ENCODE results near the gene NDUFV3. TPM values are rescaled to one million over a fixed set of nuclear protein-coding genes. Genes with fewer than 3 reads are reported as not detected.

Gene NDUFV3
- polyA plus RNA-seq, 3 donors from 2014 or later, result 7.1 to 22.1 (median 9.5) TPM

DNA sequence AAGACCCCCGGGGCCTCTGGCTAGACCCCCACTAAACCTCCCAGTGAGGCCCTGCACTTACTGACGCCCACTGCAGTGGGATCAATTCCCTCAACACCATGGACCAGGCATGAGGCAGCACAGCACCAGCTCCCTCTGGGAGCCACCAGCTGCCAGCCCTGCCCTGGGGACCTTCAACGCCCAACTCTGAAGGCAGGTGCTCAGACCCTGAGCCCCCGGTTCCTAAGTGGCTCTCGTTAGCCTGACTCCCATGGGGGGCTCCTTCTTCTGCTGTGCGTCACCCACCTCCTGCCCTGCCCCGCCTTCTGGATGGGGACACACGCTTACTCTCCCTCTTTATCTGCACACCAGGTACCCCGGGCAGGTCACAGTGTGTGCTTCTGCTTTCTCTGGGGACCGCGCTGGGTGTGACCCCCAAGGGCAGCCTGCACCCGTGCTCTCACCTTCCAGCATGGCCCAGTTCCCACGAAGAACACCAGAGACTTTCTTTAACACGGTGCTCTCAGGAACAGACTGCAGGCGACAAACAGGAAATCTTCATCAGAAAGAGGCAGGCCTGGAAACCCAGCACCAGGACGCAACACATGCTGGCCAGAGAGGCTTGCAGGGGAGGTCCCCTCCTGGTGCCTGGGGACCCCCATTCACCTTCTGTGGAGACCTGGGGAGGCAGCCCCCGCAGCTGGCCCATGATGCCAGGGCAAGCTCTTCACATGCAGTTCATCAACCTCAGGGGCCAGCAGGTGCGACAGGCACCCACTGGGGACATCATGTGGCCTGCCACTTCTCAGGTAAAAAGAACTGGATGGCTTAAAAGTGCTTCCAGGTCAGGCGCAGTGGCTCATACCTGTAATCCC is 41.1 kb upstream of the NDUFV3 start:
- no peaks in the 10 kb centered on the region for H3K9me3 Mint-ChIP-seq
- no peak overlapping the region for H3K27ac Mint-ChIP-seq
- H3K27me3 Mint-ChIP-seq (ENCODE audit: low read depth in 3 of 3), result peaks cover 0 to 3% (median 0%) of the 10 kb centered on the region in 3 donors
- no peak for DNase-seq
- H3K4me3 Mint-ChIP-seq, result no peak overlapping the region
- peaks cover 0 to 5% of the 10 kb centered on the region in 2 donors for H3K4me1 Mint-ChIP-seq
- peaks cover 16 to 27% (median 16%) of the 10 kb centered on the region in 3 donors for H3K36me3 Mint-ChIP-seq

DNA sequence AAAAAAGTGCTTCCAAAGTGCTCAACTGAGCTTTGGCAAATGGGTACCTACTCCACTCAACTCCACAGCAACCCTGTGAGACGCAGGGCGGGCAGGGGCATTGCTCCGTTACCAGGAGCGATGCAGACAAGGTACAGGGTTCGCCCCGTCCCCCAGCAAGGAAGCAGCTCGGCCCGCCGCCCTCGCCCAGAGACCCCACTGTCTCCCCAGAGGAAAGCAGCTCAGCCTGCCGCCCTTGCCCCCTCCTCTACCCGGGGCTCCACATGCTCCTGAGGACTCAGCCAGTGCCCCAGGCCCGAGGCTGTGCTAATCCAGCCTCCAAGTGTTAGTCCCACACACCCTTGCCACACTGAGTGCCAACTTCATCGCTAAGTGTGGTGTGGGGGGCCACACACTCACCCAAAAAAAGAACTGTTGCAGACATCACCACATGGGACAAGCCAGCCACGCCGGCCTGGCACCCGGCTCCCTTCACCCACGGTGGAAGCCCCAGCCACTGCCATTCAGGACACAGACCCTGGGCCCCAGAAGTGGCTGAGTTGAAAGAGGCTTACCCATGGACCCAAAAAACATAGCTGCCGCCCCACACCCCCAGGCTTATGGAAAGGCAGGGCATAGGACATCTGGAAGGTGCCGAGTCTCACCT is 40.1 kb upstream of the NDUFV3 start:
- Mint-ChIP-seq H3K9me3 (no peaks in the 10 kb centered on the region), H3K4me1 (peaks cover 0 to 5% of the 10 kb centered on the region in 2 donors), H3K27me3 (ENCODE audit: low read depth in 3 of 3) (peaks cover 0 to 3% (median 0%) of the 10 kb centered on the region in 3 donors), H3K4me3 (no peak overlapping the region), H3K27ac (no peak overlapping the region), H3K36me3 (peaks cover 14 to 32% (median 16%) of the 10 kb centered on the region in 3 donors)
- no peak for DNase-seq

DNA sequence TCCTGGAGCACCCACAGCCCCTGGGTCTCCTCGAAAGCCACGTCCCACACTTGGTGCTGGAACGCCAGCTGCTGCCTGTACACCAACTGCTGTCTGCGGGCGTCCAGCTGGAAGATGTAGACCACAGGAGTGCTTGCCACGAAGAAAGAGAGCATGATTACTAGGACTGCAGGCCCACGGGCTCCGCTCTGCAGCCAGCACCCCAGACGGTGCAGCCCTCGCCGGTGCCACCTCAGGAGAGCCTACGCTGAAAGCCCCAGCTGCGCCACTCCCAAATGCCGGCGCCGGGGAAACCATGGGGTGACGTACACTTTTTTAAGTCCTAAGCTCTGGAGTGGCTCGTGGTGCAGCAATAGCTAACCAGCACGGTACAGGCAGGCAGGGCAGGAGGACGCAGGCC is 39.5 kb upstream of the NDUFV3 start:
- Mint-ChIP-seq H3K4me3 (no peak overlapping the region), H3K27me3 (ENCODE audit: low read depth in 3 of 3) (peaks cover 0 to 3% (median 0%) of the 10 kb centered on the region in 3 donors), H3K4me1 (peaks cover 0 to 6% of the 10 kb centered on the region in 2 donors), H3K36me3 (peaks cover 14 to 33% (median 18%) of the 10 kb centered on the region in 3 donors), H3K27ac (no peak overlapping the region), H3K9me3 (no peaks in the 10 kb centered on the region)
- no peak for DNase-seq

DNA sequence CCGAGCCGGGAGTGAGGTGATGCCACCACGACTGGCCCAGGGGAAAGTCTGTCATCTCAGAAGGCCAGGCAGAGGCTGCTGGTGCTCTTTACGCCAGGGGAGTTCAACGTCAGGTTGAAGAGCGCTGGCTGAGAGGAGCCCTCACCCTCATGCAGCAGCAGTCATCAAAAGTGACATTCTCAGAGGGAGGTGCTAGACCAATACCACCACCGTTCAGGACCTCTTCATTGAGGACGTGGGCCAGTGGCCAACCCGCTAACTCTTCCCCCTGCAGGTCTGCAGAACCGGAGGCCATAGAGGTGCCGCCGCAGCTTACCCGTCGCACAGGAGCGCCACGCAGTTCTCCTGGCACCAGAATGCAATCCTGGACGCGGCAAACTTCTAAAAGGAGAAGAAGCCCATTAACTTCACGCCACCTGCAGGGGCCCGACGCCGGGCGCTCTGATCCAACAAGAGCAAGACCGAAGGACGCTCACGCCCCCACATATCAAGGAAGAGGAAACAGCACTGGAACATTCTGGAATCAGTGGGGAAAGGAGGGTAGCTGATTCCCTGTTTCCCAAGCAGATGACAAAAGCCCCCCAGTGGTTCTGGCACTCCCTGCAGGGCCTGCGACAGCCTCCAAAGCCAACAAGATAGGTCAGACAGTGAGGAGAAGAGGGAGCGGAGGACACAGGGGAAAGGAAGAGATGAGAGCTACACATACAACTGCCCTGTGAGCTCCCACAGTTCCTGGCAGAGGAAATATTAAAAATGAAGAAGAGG is 38.7 kb upstream of the NDUFV3 start:
- H3K27me3 Mint-ChIP-seq (ENCODE audit: low read depth in 3 of 3), result no peaks in the 10 kb centered on the region
- H3K27ac Mint-ChIP-seq, result no peak overlapping the region

DNA sequence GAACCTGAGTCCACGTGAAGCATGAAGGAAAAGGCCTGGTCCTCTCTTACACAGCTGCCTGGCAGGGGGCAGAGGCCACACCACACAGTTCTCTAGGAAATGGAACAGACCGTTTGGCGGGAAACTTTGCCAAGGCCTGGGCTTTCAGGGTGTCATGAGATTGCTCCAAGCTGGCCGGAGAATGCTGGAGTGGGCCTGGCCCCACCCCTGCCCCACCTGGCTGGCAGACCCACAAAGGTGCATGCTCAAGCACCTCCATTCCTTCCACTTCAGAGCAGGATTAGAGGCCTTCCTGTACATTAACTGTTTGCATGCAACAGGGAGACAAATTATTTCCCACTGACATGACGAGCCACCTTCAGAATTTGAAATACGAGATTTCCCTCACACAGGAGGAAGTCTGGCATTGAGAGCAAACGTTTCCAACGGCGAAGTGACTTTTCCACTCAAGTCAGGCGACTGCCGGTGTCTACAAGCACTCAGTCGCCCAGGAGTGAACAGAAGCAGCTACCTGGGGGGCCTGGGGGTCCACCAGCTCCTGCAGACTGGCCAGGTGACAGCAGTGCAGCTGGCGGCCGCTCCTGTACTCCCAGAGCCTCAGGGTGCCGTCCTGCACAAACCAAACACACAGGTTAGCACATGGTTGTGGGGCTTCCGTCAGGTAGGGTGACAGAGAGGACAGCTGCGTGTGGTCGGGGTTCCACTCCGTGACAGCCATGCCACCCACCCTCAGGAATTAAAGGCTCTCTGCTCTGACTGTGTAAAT is 37.8 kb upstream of the NDUFV3 start:
- Mint-ChIP-seq H3K4me1 (peaks cover 0 to 5% of the 10 kb centered on the region in 2 donors), H3K27me3 (ENCODE audit: low read depth in 3 of 3) (no peaks in the 10 kb centered on the region), H3K9me3 (no peaks in the 10 kb centered on the region), H3K36me3 (peaks cover 5 to 31% (median 16%) of the 10 kb centered on the region in 3 donors), H3K27ac (no peak overlapping the region), H3K4me3 (no peak overlapping the region)
- DNase-seq, result no peak

More for the DNA sequence above, 38.7 kb upstream of the NDUFV3 start:
- Mint-ChIP-seq H3K9me3 (no peaks in the 10 kb centered on the region), H3K4me1 (peaks cover 0 to 5% of the 10 kb centered on the region in 2 donors), H3K4me3 (no peak overlapping the region), H3K36me3 (peaks cover 8 to 31% (median 16%) of the 10 kb centered on the region in 3 donors)
- DNase-seq, result no peak

DNA sequence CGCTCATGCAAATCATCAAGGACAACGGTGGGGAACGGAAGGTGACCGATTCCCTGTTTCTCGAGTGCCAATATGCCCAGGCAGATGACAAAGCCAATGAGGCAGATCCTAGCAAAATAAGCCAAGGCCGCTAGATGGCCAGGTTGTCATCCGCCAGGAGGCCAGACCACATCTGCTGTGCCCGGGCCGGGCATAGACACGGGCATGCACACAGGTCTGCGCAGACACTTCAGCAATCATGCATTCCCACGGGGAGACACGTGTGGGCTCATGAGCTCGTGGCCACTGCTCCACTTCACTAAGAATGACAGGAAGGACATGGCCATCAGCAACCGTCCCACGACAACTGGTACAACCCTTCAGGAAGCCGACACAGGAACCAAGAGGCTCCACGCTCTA is 37.2 kb upstream of the NDUFV3 start:
- no peak overlapping the region for H3K4me3 Mint-ChIP-seq
- peaks cover 5 to 31% (median 16%) of the 10 kb centered on the region in 3 donors for H3K36me3 Mint-ChIP-seq
- no peaks in the 10 kb centered on the region for H3K27me3 Mint-ChIP-seq (ENCODE audit: low read depth in 3 of 3)
- no peak for DNase-seq
- H3K27ac Mint-ChIP-seq, result no peak overlapping the region
- H3K4me1 Mint-ChIP-seq, result peaks cover 0 to 5% of the 10 kb centered on the region in 2 donors
- no peaks in the 10 kb centered on the region for H3K9me3 Mint-ChIP-seq

DNA sequence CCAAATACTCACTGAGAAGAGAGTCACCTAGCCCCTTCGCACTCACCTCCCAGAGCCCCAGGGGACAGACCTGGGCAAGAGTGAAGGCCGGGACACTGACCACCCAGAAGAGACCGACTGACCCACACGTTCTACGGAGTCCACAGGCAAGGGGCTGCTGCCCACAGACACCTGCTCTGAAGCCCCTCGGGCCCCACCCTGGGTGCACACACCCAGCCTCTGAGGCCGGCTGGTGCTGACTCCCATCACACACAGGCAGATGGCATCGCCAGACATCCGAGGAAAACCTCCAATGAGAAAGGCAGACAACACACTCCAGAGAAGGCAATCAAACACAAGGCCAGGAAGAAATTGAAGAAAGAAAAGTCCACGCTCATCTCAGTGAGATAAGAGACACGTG is 35.9 kb upstream of the NDUFV3 start:
- H3K27me3 Mint-ChIP-seq (ENCODE audit: low read depth in 3 of 3), result no peaks in the 10 kb centered on the region
- H3K4me1 Mint-ChIP-seq, result peaks cover 0 to 5% of the 10 kb centered on the region in 2 donors
- H3K4me3 Mint-ChIP-seq, result no peak overlapping the region
- DNase-seq, result no peak
- peaks cover 5 to 28% (median 16%) of the 10 kb centered on the region in 3 donors for H3K36me3 Mint-ChIP-seq
- H3K9me3 Mint-ChIP-seq, result no peaks in the 10 kb centered on the region
- peak overlapping the region in 1 of 6 donors; percentile 70 for H3K27ac Mint-ChIP-seq

DNA sequence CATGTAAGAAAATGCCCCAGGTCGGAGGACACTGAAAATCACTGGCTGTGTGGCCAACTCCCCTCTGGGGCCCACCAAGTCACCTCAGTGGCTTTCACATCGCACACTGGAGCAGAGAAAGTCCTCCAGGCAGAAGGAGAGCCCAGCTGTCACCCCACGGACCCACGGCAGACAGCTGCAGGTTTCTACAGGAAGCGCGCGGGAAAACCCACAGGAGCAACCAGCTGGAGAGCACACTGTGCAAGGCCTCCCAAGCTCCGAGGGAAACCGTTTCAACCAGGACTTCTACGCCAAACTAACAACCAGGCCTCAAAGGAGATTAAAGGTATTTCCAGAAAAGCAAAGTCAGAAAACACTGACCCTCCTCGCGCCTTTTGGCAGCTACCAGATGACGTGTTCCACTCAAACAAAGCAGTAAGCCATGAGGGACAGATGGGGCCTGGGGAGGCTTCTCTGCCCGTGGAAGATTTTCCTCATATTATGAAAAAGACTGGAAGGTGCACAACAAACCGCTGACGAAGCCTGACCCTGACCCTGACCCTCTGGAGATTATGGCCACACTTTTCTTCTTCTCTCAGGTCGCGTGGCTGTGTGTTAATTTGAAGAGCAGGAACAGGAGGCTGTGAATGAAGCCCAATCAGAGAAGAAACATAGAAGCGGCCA is 34.8 kb upstream of the NDUFV3 start:
- H3K4me3 Mint-ChIP-seq, result no peak overlapping the region
- DNase-seq, result no peak
- H3K27ac Mint-ChIP-seq, result peak overlapping the region in 1 of 6 donors; percentile 17
- no peaks in the 10 kb centered on the region for H3K9me3 Mint-ChIP-seq
- peaks cover 0 to 5% of the 10 kb centered on the region in 2 donors for H3K4me1 Mint-ChIP-seq
- H3K27me3 Mint-ChIP-seq (ENCODE audit: low read depth in 3 of 3), result peaks cover 0 to 2% (median 0%) of the 10 kb centered on the region in 3 donors
- H3K36me3 Mint-ChIP-seq, result peaks cover 5 to 33% (median 16%) of the 10 kb centered on the region in 3 donors

DNA sequence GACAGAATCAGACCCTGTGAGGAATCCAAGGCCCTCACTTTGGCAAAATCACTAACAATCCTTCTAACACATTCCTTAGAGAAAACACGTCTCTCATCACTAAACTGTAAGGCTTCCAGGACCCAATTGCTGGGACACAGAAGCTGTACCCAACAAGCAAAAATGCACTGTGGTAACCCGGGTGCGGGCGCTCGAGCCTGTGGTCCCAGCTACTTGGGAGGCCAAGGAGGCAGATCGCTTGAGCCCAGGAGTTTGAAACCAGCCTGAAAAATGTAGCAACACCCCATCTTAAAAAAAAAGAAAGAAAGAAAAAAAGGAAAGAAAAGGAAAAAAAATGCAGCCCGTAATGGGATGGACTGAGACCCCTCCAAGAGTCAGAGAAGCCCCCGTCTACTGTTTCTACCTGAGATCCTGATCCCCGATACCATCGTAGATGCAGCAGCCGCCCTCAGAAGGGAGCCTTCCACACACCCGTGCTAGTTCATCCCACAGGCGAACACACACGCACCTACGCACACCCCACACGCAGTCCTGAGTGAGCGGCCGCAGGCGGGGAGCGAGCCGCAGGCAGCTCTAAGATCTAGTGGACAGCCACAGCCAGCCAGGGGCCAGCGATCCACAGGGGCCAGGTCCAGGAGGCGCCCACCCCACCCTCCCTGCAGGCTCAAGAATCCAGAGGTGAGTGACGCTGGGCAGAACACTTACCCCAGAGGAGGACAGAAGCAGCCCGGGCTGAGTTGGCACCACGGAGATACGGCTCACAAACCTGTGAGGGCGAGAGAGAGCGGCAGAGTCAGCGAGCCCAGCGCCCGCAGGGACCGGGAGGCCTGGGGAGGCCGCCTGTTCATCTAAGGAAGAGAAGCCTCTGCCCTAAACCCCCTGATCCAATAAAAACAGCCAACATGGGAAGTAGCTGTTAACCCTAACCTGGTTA is 33.9 kb upstream of the NDUFV3 start:
- H3K27me3 Mint-ChIP-seq (ENCODE audit: low read depth in 3 of 3), result peaks cover 0 to 2% (median 0%) of the 10 kb centered on the region in 3 donors
- H3K36me3 Mint-ChIP-seq, result peaks cover 5 to 33% (median 16%) of the 10 kb centered on the region in 3 donors
- H3K4me1 Mint-ChIP-seq, result peaks cover 0 to 5% of the 10 kb centered on the region in 2 donors
- no peak overlapping the region for H3K4me3 Mint-ChIP-seq
- peak overlapping the region in 1 of 6 donors; percentile 17 for H3K27ac Mint-ChIP-seq
- no peak for DNase-seq
- no peaks in the 10 kb centered on the region for H3K9me3 Mint-ChIP-seq

DNA sequence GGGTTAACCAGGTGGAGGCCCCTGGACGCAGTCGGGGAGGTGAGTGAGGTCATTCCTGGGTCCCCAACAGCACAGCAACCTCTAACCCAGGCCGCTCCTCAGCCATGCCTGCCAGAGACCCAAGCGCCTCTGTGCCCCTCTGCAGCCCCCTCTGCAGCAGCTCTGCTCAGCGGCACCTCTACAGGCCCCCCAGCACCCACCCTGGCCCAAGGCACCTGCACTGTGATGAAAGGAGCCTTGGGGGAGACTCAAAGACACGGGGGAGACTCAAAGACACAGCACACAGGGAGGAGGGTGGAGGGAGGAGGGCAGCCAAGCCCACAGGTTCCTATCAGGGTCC is 33.2 kb upstream of the NDUFV3 start:
- Mint-ChIP-seq H3K36me3 (peaks cover 5 to 30% (median 16%) of the 10 kb centered on the region in 3 donors), H3K4me1 (peaks cover 0 to 5% of the 10 kb centered on the region in 2 donors), H3K27ac (no peak overlapping the region), H3K27me3 (ENCODE audit: low read depth in 3 of 3) (peaks cover 0 to 2% (median 0%) of the 10 kb centered on the region in 3 donors), H3K4me3 (no peak overlapping the region), H3K9me3 (no peaks in the 10 kb centered on the region)
- no peak for DNase-seq

DNA sequence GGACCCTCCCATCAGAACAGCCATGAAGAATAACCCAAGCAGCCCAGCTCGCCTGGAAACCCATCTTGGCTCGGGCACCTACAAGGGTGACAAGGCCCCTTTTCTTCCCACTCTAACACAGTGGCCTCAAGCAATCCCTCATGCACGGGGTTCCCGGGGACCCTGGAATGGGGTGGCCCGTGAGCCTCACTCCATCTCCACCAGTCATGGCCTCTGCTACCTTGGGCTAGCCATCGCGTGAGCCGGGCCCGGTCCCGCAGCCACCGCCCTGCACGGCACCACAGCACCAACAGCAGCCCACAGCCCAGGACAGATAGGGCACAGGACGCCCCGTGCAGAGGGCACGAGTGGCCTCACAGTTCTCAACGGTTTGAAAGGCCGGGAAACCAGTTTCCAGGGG is 32.8 kb upstream of the NDUFV3 start:
- Mint-ChIP-seq H3K27ac (no peak overlapping the region), H3K27me3 (ENCODE audit: low read depth in 3 of 3) (peaks cover 0 to 2% (median 0%) of the 10 kb centered on the region in 3 donors), H3K4me3 (no peak overlapping the region), H3K36me3 (peaks cover 5 to 30% (median 16%) of the 10 kb centered on the region in 3 donors), H3K4me1 (peaks cover 0 to 5% of the 10 kb centered on the region in 2 donors), H3K9me3 (no peaks in the 10 kb centered on the region)
- no peak for DNase-seq

DNA sequence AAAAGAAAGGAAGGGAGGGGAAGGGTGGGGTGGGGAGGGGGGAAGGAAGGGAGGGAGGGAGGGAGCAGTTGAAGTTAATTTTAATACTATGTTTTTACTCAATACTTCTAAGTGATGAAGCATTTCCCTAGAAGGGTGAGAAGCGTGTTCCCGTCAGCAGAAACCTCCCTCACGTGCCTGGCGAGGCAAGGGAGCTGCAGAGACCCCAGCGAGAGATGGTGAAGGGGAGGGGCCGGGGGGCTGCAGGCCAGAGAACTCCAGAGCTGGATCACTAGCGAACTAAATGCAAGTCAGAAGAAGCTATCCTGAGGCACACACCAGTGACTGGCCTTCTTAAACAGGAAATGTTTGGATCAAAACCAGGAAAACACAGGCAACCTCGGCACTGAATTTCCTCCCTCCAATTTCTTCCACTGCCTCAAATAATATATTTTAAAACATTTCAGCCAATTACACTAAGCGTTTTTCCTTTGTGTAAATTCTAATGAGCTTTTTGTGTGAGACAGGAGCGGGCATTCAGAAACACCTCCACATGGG is 31.7 kb upstream of the NDUFV3 start:
- Mint-ChIP-seq H3K4me1 (peaks cover 0 to 5% of the 10 kb centered on the region in 2 donors), H3K36me3 (peaks cover 5 to 25% (median 12%) of the 10 kb centered on the region in 3 donors), H3K9me3 (no peaks in the 10 kb centered on the region), H3K4me3 (no peak overlapping the region), H3K27ac (no peak overlapping the region), H3K27me3 (ENCODE audit: low read depth in 3 of 3) (peaks cover 0 to 2% (median 0%) of the 10 kb centered on the region in 3 donors)
- no peak for DNase-seq

Data from immature natural killer cell (primary cell).